Suppressor macrophage treated with lipopolysaccharide for 4 hours (primary cell): ENCODE measurements around the gene CYP27A1.
"Not testable (repeated sequence)": the region's sequence is repeated elsewhere in the genome, so short reads cannot be mapped to it uniquely, and the experiment has no call there.

Experiments used
- DNase-seq: peaks from one replicate; pipeline ENCODE4 v3.0.0-alpha.2; 2020

CYP27A1 gene

GRCh38 chr2:218781691-218782527, at the start of gene CYP27A1:
Gene CYP27A1 (plus strand): TSS chr2:218782147. CDS start chr2:218782183, 36 bp downstream.
- DNase-seq: peak; percentile 52

- DNase-seq: no peak
Observed at GRCh38 chr2:218732761-218733158, 49.2 kb upstream of the CYP27A1 start.

- peak; percentile 95 for DNase-seq
Observed at GRCh38 chr2:218733171-218734021, 48.6 kb upstream of the CYP27A1 start.

GRCh38 chr2:218734190-218734975, 47.6 kb upstream of the CYP27A1 start:
- peak; percentile 46 for DNase-seq

DNA sequence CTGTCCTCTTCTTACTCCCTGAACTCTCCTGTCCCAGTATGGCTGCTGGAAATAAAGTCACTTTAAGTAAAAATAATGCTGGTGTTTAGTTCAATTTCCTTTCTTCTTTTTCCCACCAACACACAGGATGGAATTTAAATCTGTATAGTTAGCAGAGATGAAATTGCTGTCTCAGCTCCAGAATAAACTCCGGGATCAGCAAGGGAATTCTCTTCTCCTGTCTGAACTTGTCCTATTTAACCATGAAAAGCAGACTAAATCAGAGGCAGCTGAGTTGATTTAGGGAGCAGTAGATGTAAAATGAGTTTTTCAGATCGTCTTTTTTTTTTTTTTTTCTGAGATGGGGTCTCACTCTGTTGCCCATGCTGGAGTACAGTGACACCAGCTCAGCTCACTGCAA, 45.4 kb upstream of the CYP27A1 start:
- DNase-seq: no peak

GRCh38 chr2:218743068-218743467, 38.9 kb upstream of the CYP27A1 start:
- DNase-seq: peak; percentile 85

GRCh38 chr2:218744615-218745014, 37.3 kb upstream of the CYP27A1 start:
- peak; percentile 92 for DNase-seq

DNA sequence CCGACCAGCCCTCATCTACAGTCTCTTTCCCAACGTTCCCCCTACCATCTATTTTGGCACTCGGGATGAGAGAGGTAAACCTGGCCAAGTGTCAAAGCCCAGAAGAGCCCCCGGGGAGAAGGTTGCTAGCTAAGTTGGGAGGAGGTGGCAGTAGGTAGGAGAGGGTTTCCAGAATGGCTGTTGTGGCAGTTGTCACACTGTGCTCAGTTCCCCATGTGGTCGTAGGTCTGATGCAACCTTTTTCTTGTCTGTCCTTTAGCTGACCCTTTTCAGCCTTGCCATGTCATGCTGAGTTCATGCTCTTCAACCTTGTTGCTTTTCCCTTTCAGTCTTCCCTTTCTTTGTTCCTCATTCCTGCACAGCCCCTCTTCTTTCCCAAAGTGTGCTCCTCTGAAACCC, 36.8 kb upstream of the CYP27A1 start:
- peak; percentile 94 for DNase-seq

DNA sequence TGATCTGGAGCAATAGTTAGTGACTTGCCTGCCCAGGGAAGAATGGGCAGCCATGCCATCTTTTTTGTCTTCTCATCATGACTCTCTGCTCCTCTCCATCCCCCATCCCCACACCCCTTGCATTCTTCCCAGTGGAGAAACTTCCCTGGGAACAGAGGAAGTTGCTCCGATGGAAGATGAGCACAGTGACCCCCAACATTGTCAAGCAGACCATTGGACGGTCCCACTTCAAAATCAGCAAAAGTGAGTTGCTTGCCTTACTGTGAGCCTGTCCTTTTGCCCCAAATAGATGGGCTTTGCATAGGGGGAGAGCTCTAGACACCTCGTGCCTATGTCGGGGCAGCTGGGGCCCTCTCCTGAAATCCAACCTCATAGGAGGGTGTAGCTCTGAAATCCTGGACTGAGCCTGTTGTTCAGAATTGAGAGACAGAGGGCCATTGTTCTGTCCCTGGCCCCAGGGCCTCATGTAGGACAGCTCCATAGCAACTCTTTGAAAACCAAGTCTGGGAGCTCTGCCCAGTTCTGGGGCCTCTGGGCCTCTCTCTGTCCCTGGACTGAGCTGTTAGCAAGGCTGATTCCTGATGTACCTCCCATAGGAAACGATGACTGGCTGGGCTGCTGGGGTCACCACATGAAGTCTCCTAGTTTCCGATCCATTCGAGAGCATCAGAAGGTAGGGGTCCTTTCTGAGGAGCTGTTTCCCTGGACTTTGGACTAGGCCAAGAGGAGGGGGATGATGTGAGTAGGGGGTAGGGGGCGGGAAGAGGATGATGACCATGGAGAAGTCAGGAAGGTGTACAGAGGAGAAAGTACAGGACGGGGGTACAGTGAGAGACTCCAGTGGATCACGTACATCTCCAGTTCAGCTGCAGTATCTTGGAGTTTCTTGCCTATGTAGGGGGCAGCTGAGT, 36.1 kb upstream of the CYP27A1 start:
- DNase-seq: no peak

DNA sequence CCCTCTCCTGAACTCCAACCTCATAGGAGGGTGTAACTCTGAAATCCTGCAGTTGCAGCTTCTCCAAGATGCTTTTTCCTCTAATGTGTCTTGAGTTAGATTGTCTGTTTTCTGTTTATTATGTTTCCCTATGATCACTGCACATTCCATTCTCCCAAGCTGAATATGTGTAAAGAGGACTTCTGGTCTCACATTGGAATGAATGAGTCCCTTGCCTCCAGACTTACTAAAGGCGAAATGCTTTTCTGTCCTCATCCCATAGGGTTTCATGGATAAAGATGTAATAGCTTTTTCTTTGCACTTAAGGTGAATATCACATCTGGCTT, 35.5 kb upstream of the CYP27A1 start:
- DNase-seq: no peak

DNA sequence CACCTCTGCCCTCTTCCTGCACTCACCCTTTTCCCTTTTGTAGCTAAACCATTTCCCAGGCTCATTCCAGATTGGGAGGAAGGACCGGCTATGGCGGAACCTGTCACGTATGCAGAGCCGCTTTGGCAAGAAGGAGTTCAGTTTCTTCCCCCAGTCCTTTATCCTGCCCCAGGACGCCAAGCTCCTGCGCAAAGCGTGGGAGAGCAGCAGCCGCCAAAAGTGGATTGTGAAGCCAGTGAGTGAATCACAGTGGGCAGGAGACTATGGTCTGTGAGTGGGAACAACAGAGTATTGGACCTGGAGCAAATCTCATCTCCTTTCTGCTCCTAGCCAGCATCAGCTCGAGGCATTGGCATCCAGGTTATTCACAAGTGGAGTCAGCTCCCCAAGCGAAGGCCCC, 35.0 kb upstream of the CYP27A1 start:
- DNase-seq: no peak

GRCh38 chr2:218748741-218749441, 33.1 kb upstream of the CYP27A1 start:
- no peak for DNase-seq

DNA sequence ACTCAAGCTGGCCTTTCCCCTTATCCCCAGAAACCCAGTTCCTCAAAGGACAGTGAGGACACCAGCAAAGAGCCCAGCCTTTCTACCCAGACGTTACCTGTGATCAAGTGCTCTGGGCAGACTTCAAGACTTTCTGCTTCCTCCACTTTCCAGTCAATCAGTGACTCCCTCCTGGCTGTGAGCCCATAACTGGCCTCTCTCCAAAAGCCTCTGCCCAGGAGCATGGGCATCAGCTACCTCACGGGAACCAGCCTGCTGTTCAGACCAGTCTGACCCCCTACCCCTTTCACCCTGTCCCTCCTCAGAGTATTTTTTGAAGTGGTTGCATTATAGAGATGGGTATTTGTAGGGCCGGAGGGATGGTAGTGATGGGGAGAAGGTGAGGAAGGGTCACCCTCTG, 27.7 kb upstream of the CYP27A1 start:
- no peak for DNase-seq

GRCh38 chr2:218754781-218755180, 27.2 kb upstream of the CYP27A1 start:
- DNase-seq: no peak

DNA sequence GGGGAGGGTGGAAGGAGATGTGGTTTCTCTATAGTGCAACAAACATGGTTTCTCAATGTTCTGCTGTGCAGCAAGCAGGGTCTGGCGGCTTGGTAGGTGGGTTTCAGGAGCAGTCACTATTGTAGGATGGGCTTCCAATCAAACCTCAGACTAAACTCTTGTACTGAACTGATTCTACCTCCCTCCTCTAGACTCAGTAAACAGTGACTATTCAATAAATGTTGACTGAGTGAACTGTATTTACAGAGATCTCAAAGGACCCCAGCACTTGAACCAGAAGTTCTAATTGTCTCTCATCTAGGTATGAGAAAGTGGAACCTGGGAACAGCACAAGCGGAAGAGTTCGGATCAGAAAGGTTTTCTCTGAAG, 26.8 kb upstream of the CYP27A1 start:
- DNase-seq: no peak

GRCh38 chr2:218755567-218756404, 26.2 kb upstream of the CYP27A1 start:
- DNase-seq: no peak

DNA sequence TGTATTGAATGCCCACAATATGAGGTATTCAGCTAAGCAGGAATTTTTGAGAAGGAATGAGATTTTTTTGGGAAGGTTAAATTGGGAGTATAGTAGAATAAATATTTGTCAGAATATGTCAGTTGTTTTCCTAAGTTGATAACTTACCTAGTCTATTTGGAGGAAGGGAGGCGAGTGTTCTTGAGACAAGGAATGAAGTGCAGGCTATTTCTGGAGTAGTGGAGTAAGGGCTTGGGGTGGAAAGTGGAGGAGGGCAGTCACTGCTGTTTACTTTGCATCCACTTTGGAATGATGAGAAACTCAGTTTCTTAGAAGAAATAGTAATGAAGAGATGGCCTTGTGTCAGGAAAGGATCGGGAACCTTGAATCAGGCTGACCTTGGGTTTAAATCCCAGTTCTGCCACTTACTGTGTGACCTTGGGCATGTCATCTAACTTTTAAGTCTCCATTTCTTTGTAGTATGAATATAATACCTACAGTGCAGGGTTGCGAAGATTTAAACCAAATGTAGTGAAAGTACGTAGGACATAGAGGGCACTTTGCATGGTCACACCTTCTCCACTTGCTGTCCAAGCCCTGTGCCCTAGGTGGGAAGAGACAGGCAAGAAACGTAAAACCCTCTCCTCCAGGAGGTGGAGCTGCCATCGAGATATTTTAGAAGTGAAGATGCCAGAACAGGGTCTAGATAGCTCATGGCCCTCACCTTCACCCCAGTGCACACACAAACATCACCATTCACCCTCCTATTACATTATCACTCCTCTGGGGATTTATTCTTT, 25.2 kb upstream of the CYP27A1 start:
- DNase-seq: no peak

GRCh38 chr2:218761795-218762194, 20.2 kb upstream of the CYP27A1 start:
- no peak for DNase-seq

- DNase-seq: not testable (repeated sequence)
Observed at GRCh38 chr2:218772759-218773158, 9.2 kb upstream of the CYP27A1 start.

GRCh38 chr2:218773881-218774280, 8.1 kb upstream of the CYP27A1 start:
- DNase-seq: no peak
